ENCODE measurements around the gene PARVA.

GRCh38 chr11:12363373-12363772, 14.0 kb upstream of the PARVA start:
- TF ChIP-seq REST (IDR thresholded peaks at IDR 0.05) (no peak), PHF8 (IDR thresholded peaks at IDR 0.05; ENCODE audit: borderline replicate concordance, low read depth) (no peak), CTCF (IDR thresholded peaks at IDR 0.05) (no peak), ZNF302 (CRISPR knock-in tag; IDR thresholded peaks at IDR 0.05) (no peak), ELK1 (IDR thresholded peaks at IDR 0.05; ENCODE audit: low read depth, low read length) (no peak), BHLHE40 (IDR thresholded peaks at IDR 0.05; ENCODE audit: low read depth, low read length) (no peak)

Measured in A549 (cell line).